Endodermal cell (in vitro differentiated cells): ENCODE results near the gene PLCB1. TPM values are rescaled to one million over a fixed set of nuclear protein-coding genes. Genes with fewer than 3 reads are reported as not detected.

Experiments
- DNase-seq: peaks from one replicate; pipeline ENCODE4 v3.0.0-alpha.2; 2017
- H3K27ac ChIP-seq: 2 replicates; pipeline ENCODE4 v1.5.1; 2013; ENCODE audit warnings: mild to moderate bottlenecking, low read depth, low read length, moderate library complexity
- H3K27me3 ChIP-seq: 2 replicates; pipeline ENCODE4 v1.6.1; 2013; ENCODE audit warnings: mild to moderate bottlenecking, low read length, moderate library complexity; ENCODE audit not compliant: insufficient read depth, control insufficient read depth, poor library complexity, severe bottlenecking
- H3K36me3 ChIP-seq: 2 replicates; pipeline ENCODE4 v1.7.0; 2013; ENCODE audit warnings: mild to moderate bottlenecking, low read length, moderate library complexity; ENCODE audit not compliant: control insufficient read depth, insufficient read depth
- H3K4me1 ChIP-seq: one replicate; pipeline ENCODE4 v1.7.0; 2013; ENCODE audit warnings: low read length; ENCODE audit not compliant: control insufficient read depth, insufficient read depth
- H3K4me3 ChIP-seq: 2 replicates; pipeline ENCODE4 v1.5.1; 2013; ENCODE audit warnings: mild to moderate bottlenecking, low read length, moderate library complexity
- H3K9ac ChIP-seq: 2 replicates; pipeline ENCODE4 v1.6.1; 2013; ENCODE audit warnings: mild to moderate bottlenecking, low read length, moderate library complexity; ENCODE audit not compliant: poor library complexity, severe bottlenecking; ENCODE audit errors: extremely low read depth
- H3K9me3 ChIP-seq: 2 replicates; pipeline ENCODE4 v1.6.1; 2013; ENCODE audit warnings: mild to moderate bottlenecking, low read length, moderate library complexity; ENCODE audit not compliant: control insufficient read depth
- H3K27ac Mint-ChIP-seq: 2 replicates; pipeline ENCODE4 v1.8.0; 2020; ENCODE audit warnings: mixed read lengths
- H3K27me3 Mint-ChIP-seq: 2 replicates; pipeline ENCODE4 v1.8.0; 2021; ENCODE audit warnings: mild to moderate bottlenecking, mixed read lengths; ENCODE audit not compliant: insufficient read depth
- H3K36me3 Mint-ChIP-seq: 2 replicates; pipeline ENCODE4 v1.8.0; 2020; ENCODE audit warnings: low read depth, mixed read lengths
- H3K4me1 Mint-ChIP-seq: 2 replicates; pipeline ENCODE4 v1.8.0; 2020; ENCODE audit warnings: mixed read lengths
- H3K4me3 Mint-ChIP-seq: 2 replicates; pipeline ENCODE4 v1.8.0; 2020; ENCODE audit warnings: mild to moderate bottlenecking, moderate library complexity, mixed read lengths
- H3K9me3 Mint-ChIP-seq: 2 replicates; pipeline ENCODE4 v1.8.0; 2020; ENCODE audit warnings: mild to moderate bottlenecking, mixed read lengths
- WGBS, 2 experiments: methylation state at CpG; one replicate each; pipeline versions ENCODE4 v1.1.5 to v1.1.7; 2013; ENCODE audit warnings: missing lambda C conversion rate in 2 of 2, mixed read lengths in 1 of 2; ENCODE audit not compliant: insufficient coverage in 1 of 2, insufficient read length in 1 of 2; 5-methylcytosine and 5-hydroxymethylcytosine counted together
- total RNA-seq, 2 donors: library from RNA; stranded (reverse); fragmentation: NEBNext Ultra II Directional in 1 of 2; extraction: Animal tissue kit (Norgen Biotek cat#: 25700) in 1 of 2; gene quantifications; 2 replicates in 1 of 2; 3 replicates in 1 of 2; pipeline ENCODE4 v1.2.1, GENCODE V29; 2021
- TF ChIP-seq, protein P1 (sequence below): fragments of 200-600 bp; sonication (generic); conservative IDR thresholded peaks from 2 replicates; pipeline ENCODE4 v1.5.0; 2021; ENCODE audit warnings: antibody characterized with exemption, mild to moderate bottlenecking

Gene PLCB1
- total RNA-seq, 2 donors from 2014 or later: 15.3 to 16.5 TPM

DNA sequence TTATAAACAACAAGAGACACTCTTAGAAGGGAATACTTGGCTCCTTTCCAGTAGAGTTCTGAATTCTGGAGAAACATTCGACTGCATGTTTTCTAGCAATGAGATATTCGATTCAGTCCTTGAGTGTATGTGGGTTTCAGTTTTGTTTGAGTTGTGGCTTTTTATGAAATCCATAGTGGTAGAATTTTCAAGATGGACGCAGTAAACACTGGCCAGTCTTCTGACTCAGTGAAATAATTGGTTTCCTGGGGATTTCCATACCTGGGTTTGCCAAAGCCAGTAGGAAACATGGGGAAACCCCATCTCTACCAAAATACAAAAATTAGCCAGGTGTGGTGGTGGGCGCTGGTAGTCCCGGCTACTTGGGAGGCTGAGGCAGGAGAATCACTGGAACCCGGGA is 663.3 kb downstream of the PLCB1 start:
- DNase-seq: no peak
- TF ChIP-seq, protein P1, sequence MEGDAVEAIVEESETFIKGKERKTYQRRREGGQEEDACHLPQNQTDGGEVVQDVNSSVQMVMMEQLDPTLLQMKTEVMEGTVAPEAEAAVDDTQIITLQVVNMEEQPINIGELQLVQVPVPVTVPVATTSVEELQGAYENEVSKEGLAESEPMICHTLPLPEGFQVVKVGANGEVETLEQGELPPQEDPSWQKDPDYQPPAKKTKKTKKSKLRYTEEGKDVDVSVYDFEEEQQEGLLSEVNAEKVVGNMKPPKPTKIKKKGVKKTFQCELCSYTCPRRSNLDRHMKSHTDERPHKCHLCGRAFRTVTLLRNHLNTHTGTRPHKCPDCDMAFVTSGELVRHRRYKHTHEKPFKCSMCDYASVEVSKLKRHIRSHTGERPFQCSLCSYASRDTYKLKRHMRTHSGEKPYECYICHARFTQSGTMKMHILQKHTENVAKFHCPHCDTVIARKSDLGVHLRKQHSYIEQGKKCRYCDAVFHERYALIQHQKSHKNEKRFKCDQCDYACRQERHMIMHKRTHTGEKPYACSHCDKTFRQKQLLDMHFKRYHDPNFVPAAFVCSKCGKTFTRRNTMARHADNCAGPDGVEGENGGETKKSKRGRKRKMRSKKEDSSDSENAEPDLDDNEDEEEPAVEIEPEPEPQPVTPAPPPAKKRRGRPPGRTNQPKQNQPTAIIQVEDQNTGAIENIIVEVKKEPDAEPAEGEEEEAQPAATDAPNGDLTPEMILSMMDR: no peak
- no peak overlapping the region for H3K4me3 Mint-ChIP-seq
- Histone ChIP-seq H3K4me1 (no peaks in the 10 kb centered on the region), H3K9me3 (no peaks in the 10 kb centered on the region), H3K36me3 (peaks cover 5% of the 10 kb centered on the region), H3K9ac (no peak overlapping the region), H3K27ac (no peak overlapping the region), H3K4me3 (no peak overlapping the region), H3K27me3 (no peaks in the 10 kb centered on the region)
- H3K27me3 Mint-ChIP-seq: no peaks in the 10 kb centered on the region
- peaks cover 30% of the 10 kb centered on the region for H3K36me3 Mint-ChIP-seq
- WGBS, 2 experiments: 98% methylated on average over 6 of the region's 6 CpGs; no CpG with 5 or more reads in 1 of the 2 experiments
- no peaks in the 10 kb centered on the region for H3K4me1 Mint-ChIP-seq
- peaks cover 15% of the 10 kb centered on the region for H3K9me3 Mint-ChIP-seq
- H3K27ac Mint-ChIP-seq: no peak overlapping the region

DNA sequence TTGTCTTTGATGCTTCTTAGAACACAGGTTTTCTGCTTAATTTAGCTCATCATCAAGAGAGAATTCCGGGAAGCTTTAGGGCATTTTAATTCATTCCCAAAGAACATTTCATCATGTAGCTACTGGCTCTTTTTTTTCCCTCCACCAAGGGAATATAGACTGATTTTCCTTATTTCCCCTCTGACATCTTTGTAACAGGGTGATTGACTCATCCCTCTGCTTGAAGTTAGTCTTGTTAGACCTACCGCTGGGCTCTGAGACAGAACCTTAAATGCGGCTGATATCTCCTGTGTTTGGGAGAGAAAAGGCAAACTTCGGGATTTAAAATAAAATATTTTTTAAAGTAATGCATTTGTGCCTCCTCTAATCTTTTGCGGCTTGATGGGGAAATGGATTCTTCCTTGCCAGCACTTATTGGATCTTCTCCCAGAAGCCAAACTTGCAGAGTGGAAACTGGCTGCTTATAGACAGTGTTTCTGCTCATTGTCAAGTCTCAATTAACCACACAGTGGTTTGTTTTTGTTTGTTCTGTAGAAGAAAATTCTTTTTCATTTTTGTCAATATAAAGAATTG is 664.1 kb downstream of the PLCB1 start:
- Histone ChIP-seq H3K9me3 (no peaks in the 10 kb centered on the region), H3K36me3 (peaks cover 5% of the 10 kb centered on the region), H3K4me3 (no peak overlapping the region), H3K4me1 (no peaks in the 10 kb centered on the region), H3K27ac (no peak overlapping the region), H3K27me3 (no peaks in the 10 kb centered on the region), H3K9ac (no peak overlapping the region)
- no peak overlapping the region for H3K27ac Mint-ChIP-seq
- H3K4me3 Mint-ChIP-seq: no peak overlapping the region
- WGBS, 2 experiments: 79 to 85% methylated on average over 2 to 5 of the region's 5 CpGs
- peaks cover 15% of the 10 kb centered on the region for H3K9me3 Mint-ChIP-seq
- H3K36me3 Mint-ChIP-seq: peaks cover 30% of the 10 kb centered on the region
- no peak for DNase-seq
- no peaks in the 10 kb centered on the region for H3K27me3 Mint-ChIP-seq
- TF ChIP-seq, protein P1: no peak
- no peaks in the 10 kb centered on the region for H3K4me1 Mint-ChIP-seq

DNA sequence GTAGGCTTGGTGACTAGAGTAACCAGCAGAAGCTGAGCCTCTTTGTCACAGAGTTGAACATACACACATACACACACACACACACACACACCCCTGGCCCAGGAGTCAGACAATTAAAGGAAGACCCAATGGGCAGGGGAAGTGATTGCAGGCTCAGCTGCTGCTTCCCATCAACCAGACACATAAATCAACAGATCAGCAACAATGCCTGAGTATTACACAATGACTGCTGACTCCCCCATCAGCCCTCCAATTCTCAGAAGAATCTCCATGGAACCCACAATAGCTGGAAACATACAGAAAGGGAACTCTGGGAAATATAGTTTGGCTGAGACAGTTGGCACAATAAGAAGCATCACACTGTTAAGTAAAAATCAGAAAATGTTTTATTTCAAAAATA is 666.4 kb downstream of the PLCB1 start:
- Mint-ChIP-seq H3K36me3 (peaks cover 15% of the 10 kb centered on the region), H3K4me1 (no peaks in the 10 kb centered on the region), H3K9me3 (peaks cover 8% of the 10 kb centered on the region), H3K27me3 (no peaks in the 10 kb centered on the region), H3K4me3 (no peak overlapping the region), H3K27ac (no peak overlapping the region)
- Histone ChIP-seq H3K4me3 (no peak overlapping the region), H3K9me3 (no peaks in the 10 kb centered on the region), H3K36me3 (no peaks in the 10 kb centered on the region), H3K27me3 (no peaks in the 10 kb centered on the region), H3K9ac (no peak overlapping the region), H3K4me1 (no peaks in the 10 kb centered on the region), H3K27ac (no peak overlapping the region)
- DNase-seq: no peak
- TF ChIP-seq, protein P1: no peak
